Liver (tissue), 9 donors: ENCODE measurements around the gene RTN4RL1. TPM values are rescaled to one million over a fixed set of nuclear protein-coding genes. Genes with fewer than 3 reads are reported as not detected.

ENCODE experiments used
- DNase-seq: peaks from one replicate; pipeline ENCODE4 v3.0.0-alpha.2; 2017; ENCODE audit warnings: low spot score
- H3K27ac ChIP-seq, 2 donors: one replicate each; pipeline ENCODE4 v1.7.0; 2013; ENCODE audit warnings: inconsistent platforms in 2 of 2, low read length in 2 of 2, control low read depth in 1 of 2, low read depth in 1 of 2, mild to moderate bottlenecking in 1 of 2
- H3K27me3 ChIP-seq, 4 donors: one replicate each; pipeline versions ENCODE4 v1.6.1 to v1.7.0; 2013; ENCODE audit warnings: low read length in 3 of 4, inconsistent platforms in 1 of 4, mild to moderate bottlenecking in 1 of 4, moderate library complexity in 1 of 4; ENCODE audit not compliant: control insufficient read depth in 4 of 4, insufficient read depth in 4 of 4
- H3K36me3 ChIP-seq, 4 donors: one replicate each; pipeline versions ENCODE4 v1.6.1 to v1.7.0; 2013; ENCODE audit warnings: low read length in 3 of 4, mild to moderate bottlenecking in 3 of 4, low read depth in 1 of 4, moderate library complexity in 1 of 4; ENCODE audit not compliant: control insufficient read depth in 4 of 4, insufficient read depth in 3 of 4
- H3K4me1 ChIP-seq, 4 donors: one replicate each; pipeline versions ENCODE4 v1.6.1 to v1.7.0; 2013; ENCODE audit warnings: low read length in 3 of 4, mild to moderate bottlenecking in 3 of 4, moderate library complexity in 1 of 4; ENCODE audit not compliant: control insufficient read depth in 4 of 4, insufficient read depth in 4 of 4
- H3K4me3 ChIP-seq, 3 donors: one replicate each; pipeline versions ENCODE4 v1.6.1 to v1.7.0; 2013; ENCODE audit warnings: low read length in 3 of 3, control low read depth in 1 of 3, low read depth in 1 of 3, mild to moderate bottlenecking in 1 of 3
- H3K9ac ChIP-seq, 2 donors: one replicate each; pipeline ENCODE4 v1.7.0; 2013; ENCODE audit warnings: low read length in 2 of 2, mild to moderate bottlenecking in 2 of 2, moderate library complexity in 2 of 2, control low read depth in 1 of 2, low read depth in 1 of 2
- H3K9me3 ChIP-seq, 4 donors: one replicate each; pipeline versions ENCODE4 v1.6.1 to v1.7.0; 2013; ENCODE audit warnings: low read length in 3 of 4; ENCODE audit not compliant: control insufficient read depth in 4 of 4
- ATF3 ChIP-seq: IDR thresholded peaks from 2 replicates; pipeline ENCODE4 v1.6.1; 2016; ENCODE audit warnings: antibody characterized with exemption
- CTCF ChIP-seq: fragments of 150-350 bp; IDR thresholded peaks from 2 replicates; pipeline ENCODE4 v1.5.1; 2017; ENCODE audit warnings: improper control_type of control experiment, low read depth, low read length; ENCODE audit not compliant: missing input control
- FOXA1 ChIP-seq: IDR thresholded peaks from 2 replicates; pipeline ENCODE4 v1.6.1; 2016; ENCODE audit warnings: antibody characterized with exemption
- FOXA2 ChIP-seq: IDR thresholded peaks from 2 replicates; pipeline ENCODE4 v1.6.1; 2016; ENCODE audit warnings: antibody characterized with exemption
- GABPA ChIP-seq, 2 donors: IDR thresholded peaks in 1 of 2; conservative IDR thresholded peaks in 1 of 2; 2 replicates each; pipeline ENCODE4 v1.6.1; 2016; ENCODE audit warnings: antibody characterized with exemption in 2 of 2, mild to moderate bottlenecking in 1 of 2, moderate library complexity in 1 of 2
- HNF4A ChIP-seq, 2 donors: conservative IDR thresholded peaks; 2 replicates each; pipeline ENCODE4 v1.6.1; 2016; ENCODE audit warnings: antibody characterized with exemption in 2 of 2, mild to moderate bottlenecking in 2 of 2
- HNF4G ChIP-seq: IDR thresholded peaks from 2 replicates; pipeline ENCODE4 v1.6.1; 2016; ENCODE audit warnings: antibody characterized with exemption
- MAX ChIP-seq: IDR thresholded peaks from 2 replicates; pipeline ENCODE4 v1.6.1; 2016; ENCODE audit warnings: antibody characterized with exemption
- RAD21 ChIP-seq, 2 donors: IDR thresholded peaks; 2 replicates each; pipeline ENCODE4 v1.6.1; 2016; ENCODE audit warnings: antibody characterized with exemption in 2 of 2, mild to moderate bottlenecking in 2 of 2
- REST ChIP-seq: IDR thresholded peaks from 2 replicates; pipeline ENCODE4 v1.6.1; 2016; ENCODE audit warnings: antibody characterized with exemption, mild to moderate bottlenecking
- RXRA ChIP-seq, 2 donors: IDR thresholded peaks; 2 replicates each; pipeline ENCODE4 v1.6.1; 2017 to 2018; ENCODE audit warnings: antibody characterized with exemption in 2 of 2, mild to moderate bottlenecking in 1 of 2
- SP1 ChIP-seq: IDR thresholded peaks from 2 replicates; pipeline ENCODE4 v1.6.1; 2018; ENCODE audit warnings: antibody characterized with exemption, mild to moderate bottlenecking
- TAF1 ChIP-seq: conservative IDR thresholded peaks from 2 replicates; pipeline ENCODE4 v1.6.1; 2016; ENCODE audit warnings: antibody characterized with exemption, mild to moderate bottlenecking
- ZBTB33 ChIP-seq: IDR thresholded peaks from 2 replicates; pipeline ENCODE4 v1.6.1; 2016; ENCODE audit warnings: antibody characterized with exemption
- WGBS: extraction: QIAGEN DNeasy Blood & Tissue Kit; methylation state at CpG from one replicate; pipeline ENCODE4 v1.1.7; 2013; 5-methylcytosine and 5-hydroxymethylcytosine counted together
- polyA plus RNA-seq, 2 donors: library from polyadenylated mRNA; stranded (reverse) in 1 of 2; unstranded in 1 of 2; fragments of 200-250 nt in 1 of 2; fragments of >200 nt in 1 of 2; fragmentation: Nextera tagmentation in 1 of 2; extraction: Ambion mirVana in 1 of 2; gene quantifications; one replicate each; pipeline versions ENCODE4 v1.2.1 to v1.2.3, GENCODE V29; 2013 to 2015
- total RNA-seq, 2 donors: library from RNA; depleted of rRNA; stranded (reverse); fragments of >200 nt; gene quantifications; one replicate each; pipeline ENCODE4 v1.2.3, GENCODE V29; 2014
- donor health status: healthy.
- donor health status: healthy.
- donor health status: healthy.
- donor health status: healthy.
- donor health status: healthy.

Gene RTN4RL1
- total and polyA plus RNA-seq, 4 donors = 0.04 to 5.4 (median 1.2) TPM

GRCh38 chr17:1946021-1946932 lies 78.9 kb downstream of the RTN4RL1 start:
- Histone ChIP-seq H3K4me3 (no peak overlapping the region), H3K27ac (peak overlapping the region; percentile 70 to 86), H3K27me3 (no peaks in the 10 kb centered on the region), H3K9ac (no peak overlapping the region), H3K4me1 (peaks cover 0 to 35% (median 20%) of the 10 kb centered on the region in 4 donors), H3K9me3 (no peaks in the 10 kb centered on the region), H3K36me3 (no peaks in the 10 kb centered on the region)
- WGBS = 73% methylated on average over 20 of the region's 20 CpGs
- TF ChIP-seq RXRA (IDR thresholded peaks at IDR 0.05) = peak in 1 of 2 donors; percentile 69
- peak; percentile 9 for TF ChIP-seq SP1
- peak in 1 of 2 donors; percentile 13 for TF ChIP-seq GABPA (IDR thresholded peaks at IDR 0.05 in 1 of 2, conservative IDR thresholded peaks at IDR 0.05 in 1 of 2)
- no peak for TF ChIP-seq RAD21 (IDR thresholded peaks at IDR 0.05)
- TF ChIP-seq ZBTB33 = no peak
- no peak for TF ChIP-seq FOXA2
- no peak for TF ChIP-seq CTCF
- no peak for TF ChIP-seq REST
- TF ChIP-seq ATF3 = no peak
- no peak for TF ChIP-seq FOXA1
- no peak for TF ChIP-seq TAF1
- peak in 1 of 2 donors; percentile 34 for TF ChIP-seq HNF4A (conservative IDR thresholded peaks at IDR 0.05)
- no peak for TF ChIP-seq MAX
- no peak for TF ChIP-seq HNF4G
- no peak for DNase-seq
